Activated naive CD4-positive, alpha-beta T cell treated with anti-CD3 and anti-CD28 coated beads, Interleukin-2, amount 50 U/mL, for 72 hours (primary cell): Measurements from ENCODE around the gene FADS2. TPM values are rescaled to one million over a fixed set of nuclear protein-coding genes. Genes with fewer than 3 reads are reported as not detected.

ENCODE experiments used
- ATAC-seq, 2 donors: fragments of 150-1000 bp; cut with Tn5 transposase; 2 replicates each; pipeline ENCODE4 v1.10.0; 2021; ENCODE audit warnings: mild to moderate bottlenecking in 2 of 2, moderate library complexity in 2 of 2
- DNase-seq, 2 donors: peaks; one replicate each; pipeline ENCODE4 v3.0.0; 2021 to 2022; ENCODE audit warnings: low spot score in 2 of 2
- H3K27ac Mint-ChIP-seq, 2 donors: one replicate each; pipeline ENCODE4 v1.8.0; 2022; ENCODE audit warnings: mild to moderate bottlenecking in 2 of 2, mixed read lengths in 2 of 2
- H3K36me3 Mint-ChIP-seq, 2 donors: one replicate each; pipeline ENCODE4 v1.8.0; 2022; ENCODE audit warnings: mixed read lengths in 2 of 2
- H3K9me3 Mint-ChIP-seq, 2 donors: one replicate each; pipeline ENCODE4 v1.8.0; 2022; ENCODE audit warnings: mixed read lengths in 2 of 2
- total RNA-seq, 2 donors: library from RNA; stranded (reverse); gene quantifications; one replicate each; pipeline ENCODE4 v1.2.3, GENCODE V29; 2022

Gene FADS2
- total RNA-seq, 2 donors from 2014 or later = 42.6 to 55.1 TPM

DNA sequence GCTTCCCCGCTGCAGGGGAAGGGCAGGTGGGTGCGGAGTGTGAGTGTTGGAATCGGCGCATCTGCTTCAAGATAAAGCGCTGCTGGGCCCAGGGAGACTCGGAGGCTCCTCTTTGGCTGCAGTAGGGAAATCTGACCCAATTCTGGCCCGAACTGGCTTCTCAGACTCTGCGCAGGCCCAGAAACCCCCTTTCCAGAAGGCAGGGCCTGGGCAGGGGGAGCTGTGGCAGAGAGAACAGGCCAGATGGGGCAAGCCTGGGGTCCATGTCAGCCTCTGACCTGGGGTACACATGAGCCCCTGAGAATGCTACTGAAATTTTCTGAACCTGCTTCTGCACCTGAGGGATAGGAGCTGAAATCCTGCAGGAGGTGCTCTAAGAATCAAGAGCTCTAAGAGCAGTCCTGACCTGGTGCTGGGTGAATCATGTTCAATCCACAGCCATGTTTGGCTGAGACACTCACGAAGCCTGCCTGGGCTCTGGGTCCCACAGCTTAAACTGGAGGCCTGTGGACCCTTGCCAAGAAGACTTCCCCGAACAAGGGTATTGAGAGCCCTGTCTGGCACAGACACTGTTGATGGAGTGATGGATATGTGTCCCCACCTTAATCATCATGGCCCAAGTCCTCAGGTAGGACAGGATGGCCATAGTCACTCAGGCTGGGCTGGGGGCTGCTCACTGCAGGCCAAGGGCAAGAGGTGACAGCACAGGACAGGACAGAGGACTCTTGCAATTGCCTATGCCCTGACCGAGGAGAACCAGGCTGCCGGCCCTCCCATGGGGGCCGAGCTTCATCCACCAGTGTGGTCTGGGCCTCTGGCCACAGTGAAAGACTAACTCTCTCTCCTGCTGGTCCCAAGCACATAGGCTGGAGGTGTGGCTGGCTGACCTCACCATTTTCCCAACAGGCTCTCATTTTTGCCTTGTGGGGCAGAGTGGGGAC lies 82.4 kb downstream of the FADS2 start:
- H3K36me3 Mint-ChIP-seq = no peaks in the 10 kb centered on the region
- no peak overlapping the region for H3K27ac Mint-ChIP-seq
- ATAC-seq = no peak
- DNase-seq = no peak
- no peaks in the 10 kb centered on the region for H3K9me3 Mint-ChIP-seq

GRCh38 chr11:61911128-61911700 lies 83.1 kb downstream of the FADS2 start:
- DNase-seq (no peak), ATAC-seq (no peak)
- H3K36me3 Mint-ChIP-seq = no peaks in the 10 kb centered on the region
- H3K27ac Mint-ChIP-seq = no peak overlapping the region
- no peaks in the 10 kb centered on the region for H3K9me3 Mint-ChIP-seq

DNA sequence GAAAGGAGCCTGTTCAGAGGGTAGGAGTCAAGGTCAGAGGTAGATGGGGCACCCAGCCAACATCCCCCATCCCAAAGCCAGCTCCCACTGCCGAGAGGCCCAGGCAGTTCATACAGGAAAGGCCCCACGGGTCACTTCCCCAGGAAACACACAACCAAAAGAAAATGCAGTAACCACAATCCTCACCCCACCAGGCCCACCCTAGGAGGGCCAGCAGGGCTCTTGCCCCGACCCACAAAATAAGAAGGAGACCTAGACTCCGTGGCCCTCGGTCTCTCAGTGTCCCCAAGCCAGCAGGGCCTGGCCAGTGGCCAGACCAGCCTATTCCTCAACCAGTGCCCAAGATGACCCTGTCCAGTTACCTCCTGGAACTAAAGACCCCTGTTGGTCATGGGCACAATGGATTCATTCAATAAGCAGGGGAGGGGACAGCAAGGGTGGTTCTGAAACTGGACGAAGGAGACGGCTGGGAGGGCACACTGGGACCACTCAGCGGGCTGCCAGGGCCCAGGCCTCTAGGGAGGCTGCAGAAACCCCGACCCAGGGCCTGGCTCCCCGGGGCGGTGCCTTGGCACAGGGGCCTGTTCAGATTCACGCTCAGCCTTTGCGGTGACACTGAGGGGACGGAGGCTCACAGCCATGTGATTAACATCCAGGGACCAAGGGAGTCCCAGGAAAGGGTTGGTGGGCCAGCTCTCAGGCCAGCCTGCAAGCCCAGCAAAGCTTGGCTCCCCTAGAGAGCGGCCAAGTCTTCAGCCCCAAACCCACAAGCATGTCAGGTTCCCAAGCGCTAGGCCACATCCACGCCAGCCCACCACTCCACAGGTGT lies 83.8 kb downstream of the FADS2 start:
- Mint-ChIP-seq H3K27ac (peak overlapping the region in 1 of 2 donors; percentile 44), H3K36me3 (no peaks in the 10 kb centered on the region), H3K9me3 (no peaks in the 10 kb centered on the region)
- DNase-seq = no peak
- no peak for ATAC-seq

DNA sequence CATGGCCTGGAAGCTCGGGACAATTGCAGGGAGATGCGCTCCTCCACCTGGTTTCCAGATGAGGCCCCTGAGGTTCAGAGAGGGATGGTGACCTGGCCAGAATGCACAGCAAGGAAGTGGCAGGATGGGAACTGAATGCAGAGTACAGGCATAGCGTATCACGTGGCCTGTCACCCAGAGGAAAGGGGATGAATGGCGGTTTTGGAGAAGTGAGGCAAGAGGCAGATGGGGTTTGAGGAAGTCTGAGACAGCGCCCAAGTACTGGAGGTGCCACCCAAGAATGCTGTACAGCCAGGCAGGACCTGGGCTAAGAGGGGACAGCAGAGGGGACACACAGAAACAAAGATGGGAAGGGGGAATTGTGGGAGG lies 84.4 kb downstream of the FADS2 start:
- peaks cover 0 to under 1% of the 10 kb centered on the region in 2 donors for H3K36me3 Mint-ChIP-seq
- DNase-seq (no peak), ATAC-seq (no peak)

GRCh38 chr11:61912991-61913698 lies 85.0 kb downstream of the FADS2 start:
- no peak for ATAC-seq
- peak overlapping the region in 1 of 2 donors; percentile 44 for H3K27ac Mint-ChIP-seq

More for the DNA sequence above, 84.4 kb downstream of the FADS2 start:
- H3K27ac Mint-ChIP-seq = peak overlapping the region in 1 of 2 donors; percentile 44
- no peaks in the 10 kb centered on the region for H3K9me3 Mint-ChIP-seq

DNA sequence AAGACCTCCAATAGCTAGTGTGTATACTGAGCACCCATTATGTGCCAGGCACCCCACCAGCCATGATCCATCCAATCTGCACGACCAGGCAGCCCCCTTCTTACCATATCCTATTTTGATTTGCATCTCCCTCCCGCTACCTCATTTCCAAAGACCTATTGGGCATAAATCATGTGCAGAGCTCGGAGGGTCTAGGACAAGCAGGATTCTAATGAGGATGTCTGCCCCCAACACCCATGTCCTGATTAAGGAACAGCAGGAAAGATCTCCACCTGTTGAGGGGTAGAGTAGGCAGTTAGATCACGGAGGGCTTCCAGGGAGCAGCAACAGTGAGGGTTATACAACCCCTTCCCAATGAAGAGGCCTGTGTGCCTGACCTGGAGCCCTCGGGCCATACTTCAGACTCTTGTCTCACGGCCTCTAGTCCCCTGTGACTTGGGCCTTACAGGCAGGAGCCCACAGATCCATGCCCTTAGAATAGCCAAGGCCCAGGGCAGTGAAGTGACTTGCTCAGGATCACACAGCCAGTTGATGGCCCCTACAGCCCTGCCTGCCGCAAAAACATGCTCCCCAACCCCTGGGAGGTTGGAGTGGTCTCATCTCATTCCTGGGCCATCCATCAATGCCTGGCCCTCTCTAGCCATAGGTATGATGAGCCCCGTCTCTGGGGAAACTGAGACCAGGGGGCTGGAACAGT lies 85.7 kb downstream of the FADS2 start:
- ATAC-seq (no peak), DNase-seq (no peak)
- H3K27ac Mint-ChIP-seq = peak overlapping the region in 1 of 2 donors; percentile 44
- no peaks in the 10 kb centered on the region for H3K9me3 Mint-ChIP-seq
- peaks cover 0 to 10% of the 10 kb centered on the region in 2 donors for H3K36me3 Mint-ChIP-seq

More at GRCh38 chr11:61912991-61913698, 85.0 kb downstream of the FADS2 start:
- Mint-ChIP-seq H3K36me3 (peaks cover 0 to 6% of the 10 kb centered on the region in 2 donors), H3K9me3 (no peaks in the 10 kb centered on the region)
- no peak for DNase-seq

DNA sequence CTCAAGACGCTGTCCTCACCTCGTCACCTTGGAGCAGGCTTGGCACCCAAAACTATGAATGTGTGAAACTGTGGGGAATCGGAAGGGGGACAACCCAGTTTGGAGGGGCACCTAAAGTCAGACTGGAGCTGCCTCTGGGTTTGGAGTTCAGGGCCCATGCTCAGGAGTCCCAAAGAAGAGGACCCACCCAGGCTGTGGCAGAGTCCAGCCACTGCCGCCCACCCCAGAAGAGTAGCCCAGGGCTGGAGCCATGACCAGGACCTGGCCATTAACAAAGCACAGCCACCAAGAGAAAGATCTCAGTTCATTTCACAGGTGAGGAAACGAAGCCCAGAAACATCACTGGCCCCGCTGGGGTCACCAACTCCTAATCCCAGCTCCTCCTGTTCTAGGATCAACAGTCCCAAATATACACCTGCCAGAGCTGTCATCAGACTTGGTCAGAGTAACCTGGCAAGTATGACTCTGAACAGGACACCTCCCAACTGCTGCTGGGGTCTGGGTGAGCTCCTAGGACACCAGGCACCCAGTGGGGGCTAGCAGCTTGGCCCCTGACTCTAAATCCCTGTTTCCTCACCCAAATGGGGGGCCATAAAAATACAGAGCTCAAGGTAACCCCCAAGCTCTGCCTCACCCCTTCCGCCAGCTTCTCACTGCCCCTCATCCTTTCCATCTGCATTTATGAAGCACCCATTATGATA lies 86.5 kb downstream of the FADS2 start:
- ATAC-seq (no peak), DNase-seq (peak in 1 of 2 donors; percentile 34)
- Mint-ChIP-seq H3K27ac (no peak overlapping the region), H3K36me3 (peaks cover 0 to 10% of the 10 kb centered on the region in 2 donors), H3K9me3 (no peaks in the 10 kb centered on the region)

GRCh38 chr11:61916737-61917333 lies 88.7 kb downstream of the FADS2 start:
- peak in 1 of 2 donors; percentile 21 for DNase-seq
- H3K27ac Mint-ChIP-seq = no peak overlapping the region
- no peaks in the 10 kb centered on the region for H3K9me3 Mint-ChIP-seq
- peak in 1 of 2 donors; percentile 18 for ATAC-seq
- H3K36me3 Mint-ChIP-seq = peaks cover 0 to 10% of the 10 kb centered on the region in 2 donors

Other genes with a start within 250 kb of the FADS2 start
- not detected for gene SYT7, start 247.2 kb upstream of the FADS2 start, total RNA-seq
- under 1 TPM in 1 of 2 donors, not detected in 1; 0.19 TPM for gene DAGLA, start 147.9 kb upstream of the FADS2 start, total RNA-seq
- gene MYRF, start 75.7 kb upstream of the FADS2 start, total RNA-seq = 1 to 10 TPM in 1 of 2 donors, under 1 TPM in 1; 0.93 to 1.6 TPM
- 100 to 1,000 TPM; 145 to 153 TPM for gene TMEM258, start 35.7 kb upstream of the FADS2 start, total RNA-seq
- gene FEN1, start 35.4 kb upstream of the FADS2 start, total RNA-seq = 100 to 1,000 TPM in 1 of 2 donors, 10 to 100 TPM in 1; 80.5 to 104 TPM
- 10 to 100 TPM; 16.1 to 28.9 TPM for gene FADS1, start 11.3 kb upstream of the FADS2 start, total RNA-seq
- 10 to 100 TPM in 1 of 2 donors, 1 to 10 TPM in 1; 8.8 to 11.4 TPM for gene FADS3, start 63.2 kb downstream of the FADS2 start, total RNA-seq
- under 1 TPM in 1 of 2 donors, not detected in 1; 0.33 TPM for gene RAB3IL1, start 89.3 kb downstream of the FADS2 start, total RNA-seq
- under 1 TPM; 0.18 to 0.58 TPM for gene BEST1, start 122.1 kb downstream of the FADS2 start, total RNA-seq
- gene FTH1, start 139.3 kb downstream of the FADS2 start, total RNA-seq = 1,000 to 10,000 TPM; 1,006 to 1,113 TPM